SIG-M5 treated with dmso at 0.1 percent for 504 hours (cell line): Measurements from ENCODE around the gene DNMT3B.

ENCODE experiments used
- DNase-seq: peaks from one replicate; lab custom pipeline; 2025; ENCODE audit not compliant: unreplicated experiment; lab: John Stamatoyannopoulos, UW

DNMT3B gene

DNA sequence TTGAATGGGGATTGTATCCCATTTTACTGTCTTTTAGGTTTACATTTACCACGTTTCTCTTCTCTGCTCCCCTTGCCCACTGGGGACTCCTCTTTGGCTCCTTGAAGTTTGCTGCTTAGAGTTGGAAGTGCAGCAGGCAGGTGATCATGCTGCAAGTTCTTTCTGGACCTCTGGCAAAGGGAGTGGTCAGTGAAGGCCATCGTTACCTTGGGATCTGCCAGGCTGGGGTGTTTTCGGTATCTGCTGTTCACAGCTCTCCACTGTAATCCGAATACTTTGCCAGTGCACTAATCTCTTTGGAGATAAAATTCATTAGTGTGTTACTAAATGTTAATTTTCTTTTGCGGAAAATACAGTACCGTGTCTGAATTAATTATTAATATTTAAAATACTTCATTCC is 87.4 kb downstream of the DNMT3B start:
- DNase-seq: no peak

- no peak for DNase-seq
These were observed 93.2 kb downstream of the DNMT3B start for GRCh38 chr20:32855387-32855786.

DNA sequence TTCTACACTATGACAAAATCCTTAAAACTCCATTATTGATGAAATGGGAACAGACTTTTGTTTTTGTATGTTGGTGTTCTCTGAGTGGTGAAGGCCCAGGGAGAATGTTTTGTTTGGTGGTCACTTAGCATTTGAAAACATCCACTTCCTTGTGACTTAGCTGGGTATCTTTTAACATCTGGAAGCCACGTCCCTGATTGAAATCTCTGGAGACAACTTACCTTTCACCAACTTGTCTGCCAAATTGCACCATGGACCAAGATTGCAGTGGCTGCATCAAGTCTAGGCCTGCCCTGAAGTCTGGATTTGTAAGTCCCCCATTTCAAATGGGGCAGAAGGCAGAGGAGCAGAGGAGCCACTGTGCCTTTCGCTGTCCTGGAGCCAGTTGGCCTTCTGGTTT is 96.0 kb downstream of the DNMT3B start:
- DNase-seq: no peak
